GM13976 (cell line): ENCODE results near the gene CTNNA2.

ENCODE experiments used
- DNase-seq: peaks from one replicate; pipeline ENCODE4 v3.0.0; 2012; ENCODE audit warnings: low spot score
- in situ Hi-C: fragments of 300-500 bp; cut with MboI; formaldehyde crosslinking; loops from one replicate; pipeline ENCODE4 v1.12.0; 2022; ENCODE audit warnings: low sequenced_read_pairs, mixed read lengths, inconsistent platforms; ENCODE audit not compliant: unreplicated experiment
- TF ChIP-seq, protein P1 (sequence below): IDR thresholded peaks from 2 replicates; pipeline ENCODE4 v1.5.1; 2012; ENCODE audit warnings: borderline replicate concordance, mild to moderate bottlenecking; ENCODE audit not compliant: insufficient read depth; ENCODE audit errors: extremely low read depth, missing control alignments, control extremely low read depth

CTNNA2 gene

GRCh38 chr2:80519121-80519643, 1006.3 kb downstream of the CTNNA2 start:
- in situ Hi-C loops = no loop called here
- TF ChIP-seq, protein P1, sequence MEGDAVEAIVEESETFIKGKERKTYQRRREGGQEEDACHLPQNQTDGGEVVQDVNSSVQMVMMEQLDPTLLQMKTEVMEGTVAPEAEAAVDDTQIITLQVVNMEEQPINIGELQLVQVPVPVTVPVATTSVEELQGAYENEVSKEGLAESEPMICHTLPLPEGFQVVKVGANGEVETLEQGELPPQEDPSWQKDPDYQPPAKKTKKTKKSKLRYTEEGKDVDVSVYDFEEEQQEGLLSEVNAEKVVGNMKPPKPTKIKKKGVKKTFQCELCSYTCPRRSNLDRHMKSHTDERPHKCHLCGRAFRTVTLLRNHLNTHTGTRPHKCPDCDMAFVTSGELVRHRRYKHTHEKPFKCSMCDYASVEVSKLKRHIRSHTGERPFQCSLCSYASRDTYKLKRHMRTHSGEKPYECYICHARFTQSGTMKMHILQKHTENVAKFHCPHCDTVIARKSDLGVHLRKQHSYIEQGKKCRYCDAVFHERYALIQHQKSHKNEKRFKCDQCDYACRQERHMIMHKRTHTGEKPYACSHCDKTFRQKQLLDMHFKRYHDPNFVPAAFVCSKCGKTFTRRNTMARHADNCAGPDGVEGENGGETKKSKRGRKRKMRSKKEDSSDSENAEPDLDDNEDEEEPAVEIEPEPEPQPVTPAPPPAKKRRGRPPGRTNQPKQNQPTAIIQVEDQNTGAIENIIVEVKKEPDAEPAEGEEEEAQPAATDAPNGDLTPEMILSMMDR = no peak
- DNase-seq = no peak

DNA sequence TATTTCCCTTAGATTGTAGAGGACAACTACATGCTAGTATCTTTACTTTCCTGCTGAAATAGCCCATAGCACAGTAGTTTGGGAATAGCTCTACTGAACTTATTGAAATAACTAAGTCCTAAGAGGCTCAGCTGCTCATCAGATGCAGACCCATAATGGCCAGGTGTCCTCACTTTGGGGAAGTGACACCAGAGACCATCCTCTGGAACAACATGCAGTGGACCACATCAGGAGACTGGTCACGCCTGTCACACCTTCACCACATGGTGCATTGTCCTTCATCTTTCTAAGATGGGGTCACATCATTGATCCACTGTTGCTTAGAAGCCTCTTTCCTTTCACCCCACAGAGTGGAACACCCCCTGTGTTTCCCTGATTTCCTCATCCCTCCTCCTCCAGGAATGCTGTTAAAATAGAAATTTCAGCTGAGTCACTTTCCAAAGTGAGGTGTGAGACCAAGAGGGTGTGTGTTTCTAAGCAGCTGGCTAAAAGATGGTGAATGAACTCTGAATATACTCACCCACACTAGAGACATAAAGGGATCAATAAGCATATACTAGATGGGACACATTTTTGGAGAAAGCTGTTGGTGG, 1006.9 kb downstream of the CTNNA2 start:
- TF ChIP-seq, protein P1 = no peak
- no peak for DNase-seq
- in situ Hi-C loops = no loop called here

DNA sequence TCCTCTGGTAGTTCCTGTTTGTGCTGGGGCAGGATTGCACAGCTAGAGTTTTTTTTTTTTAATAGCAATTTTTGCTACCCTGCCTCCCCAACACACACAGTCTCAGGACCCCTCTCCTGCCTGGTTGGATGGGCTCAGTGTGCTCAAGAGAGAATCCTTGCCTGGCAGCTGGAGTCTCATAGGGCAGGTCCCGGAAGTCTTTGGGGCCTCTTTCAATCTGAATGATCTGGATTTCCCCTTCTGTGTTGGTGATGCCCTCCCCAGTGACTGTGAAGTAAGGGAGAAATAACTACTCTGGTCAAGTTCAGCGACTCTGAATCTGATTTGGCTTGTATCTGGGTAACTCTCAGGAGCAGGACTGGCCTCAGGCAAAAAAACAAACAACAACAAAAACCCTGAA, 1012.3 kb downstream of the CTNNA2 start:
- in situ Hi-C loops = no loop called here
- TF ChIP-seq, protein P1 = no peak
- peak; percentile 23 for DNase-seq

DNA sequence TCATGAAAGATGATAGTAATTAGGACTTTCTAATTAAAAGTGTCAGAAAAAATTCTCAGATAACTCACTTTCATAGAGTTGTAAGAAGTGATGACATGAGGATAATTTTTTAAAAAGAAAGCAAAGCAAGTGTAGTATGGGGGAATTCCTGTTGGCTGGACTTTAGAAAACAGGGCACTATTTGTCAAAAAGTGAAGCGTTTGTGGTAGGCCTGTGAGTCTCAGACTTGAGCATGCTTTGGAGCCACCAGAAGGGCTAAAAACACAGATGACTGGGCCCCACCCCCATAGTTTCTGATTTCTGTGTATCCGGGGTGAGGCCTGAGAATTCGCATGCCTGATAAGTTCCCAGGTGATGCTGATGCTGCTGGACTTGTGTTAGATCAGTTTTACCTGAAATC, 1014.3 kb downstream of the CTNNA2 start:
- TF ChIP-seq, protein P1 = no peak
- DNase-seq = no peak
- in situ Hi-C loops = no loop called here

GRCh38 chr2:80529466-80530165, 1016.8 kb downstream of the CTNNA2 start:
- no peak for DNase-seq
- TF ChIP-seq, protein P1 = no peak
- in situ Hi-C loops = no loop called here

DNA sequence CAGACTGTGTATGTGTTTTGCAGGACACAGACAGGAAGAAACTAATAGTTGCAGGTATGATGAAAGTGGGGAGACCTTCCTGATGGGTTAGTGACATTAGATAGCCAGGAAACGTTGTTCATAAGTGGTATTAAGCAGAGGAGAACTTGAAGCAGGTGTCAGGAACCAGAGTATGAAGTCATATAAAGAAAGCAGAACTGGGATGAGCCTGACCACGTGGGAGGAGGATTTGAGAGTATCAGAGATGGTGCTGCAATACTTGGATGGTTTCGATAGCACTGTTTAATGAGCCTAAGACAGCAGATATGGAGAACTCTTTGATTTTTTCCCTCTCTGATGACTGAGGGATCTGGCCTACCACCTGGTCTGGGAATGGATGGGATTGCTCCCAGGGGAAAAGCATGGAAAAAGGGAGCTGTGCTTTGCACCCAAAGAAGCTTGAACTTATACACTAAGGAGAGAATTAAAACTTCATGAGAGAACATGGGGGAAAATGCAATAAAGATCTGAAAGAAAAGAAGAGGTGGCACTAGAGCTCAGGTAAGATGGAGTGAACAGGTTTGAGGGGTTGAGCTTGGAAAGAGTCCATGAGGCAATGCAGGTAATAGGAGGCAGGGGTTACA, 1017.7 kb downstream of the CTNNA2 start:
- in situ Hi-C loops = no loop called here
- TF ChIP-seq, protein P1 = no peak
- DNase-seq = no peak
